HG03521 (cell line): ENCODE results near the gene PDXP.
"Not testable (repeated sequence)": the region's sequence is repeated elsewhere in the genome, so short reads cannot be mapped to it uniquely, and the experiment has no call there.

Experiments used
- ATAC-seq: cut with Tn5 transposase; IDR thresholded peaks from one replicate; pipeline ENCODE4 v1.9.1; 2021; ENCODE audit warnings: mild to moderate bottlenecking, moderate library complexity; ENCODE audit not compliant: unreplicated experiment

Gene PDXP

GRCh38 chr22:37672920-37673455, 14.5 kb downstream of the PDXP start:
- no peak for ATAC-seq

GRCh38 chr22:37674248-37674647, 15.7 kb downstream of the PDXP start:
- no peak for ATAC-seq

DNA sequence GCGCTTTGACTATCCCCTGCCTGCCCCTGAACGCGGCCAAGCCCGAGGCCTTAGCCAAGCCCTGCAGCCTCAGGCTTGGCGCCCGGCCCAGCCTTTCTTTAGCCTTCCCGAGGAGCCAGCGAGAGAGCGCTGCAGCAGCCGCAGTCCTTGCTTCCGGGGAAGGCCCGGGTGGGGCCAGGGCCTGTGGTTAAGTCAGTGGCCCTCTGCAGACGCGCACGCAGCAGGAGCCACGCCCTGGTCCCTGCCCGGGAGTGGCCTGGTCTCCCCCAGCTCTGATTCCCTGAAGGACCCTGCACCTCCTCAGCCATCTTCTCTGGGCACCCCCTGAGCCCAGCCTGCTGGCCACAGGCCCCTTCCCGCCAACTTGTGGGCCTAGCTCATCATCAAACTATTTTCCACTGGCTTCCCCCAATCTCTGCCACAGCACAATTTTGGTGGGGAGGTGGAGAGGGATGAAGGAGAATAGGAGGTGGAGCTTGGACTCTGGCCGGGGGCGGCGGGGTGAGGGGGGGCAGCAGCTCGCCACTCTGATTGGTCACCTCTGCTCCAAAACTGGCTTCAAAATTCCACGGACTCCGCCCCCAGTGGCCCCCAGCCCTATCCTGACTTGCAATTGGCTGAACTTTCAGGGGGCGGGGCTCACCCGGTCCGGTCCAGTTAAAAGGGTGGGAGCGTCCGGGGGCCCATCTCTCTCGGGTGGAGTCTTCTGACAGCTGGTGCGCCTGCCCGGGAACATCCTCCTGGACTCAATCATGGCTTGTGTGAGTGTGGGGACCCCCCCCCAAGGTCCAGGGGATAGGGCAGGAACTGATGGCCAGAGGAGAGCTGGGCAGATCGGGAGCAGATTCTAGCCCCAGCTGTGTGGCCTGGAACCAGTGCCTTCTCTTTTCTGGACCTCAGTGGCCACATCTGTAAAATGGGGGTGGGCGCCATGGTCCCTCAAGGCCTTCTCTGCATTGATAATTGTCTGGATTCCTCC, 16.7 kb downstream of the PDXP start, which contains the start of gene LGALS1:
Gene LGALS1 (plus strand): TSS at position 686 of the 979 bp plus-strand sequence. CDS start 67 bp downstream, at position 753.
- peak; percentile 35 for ATAC-seq

DNA sequence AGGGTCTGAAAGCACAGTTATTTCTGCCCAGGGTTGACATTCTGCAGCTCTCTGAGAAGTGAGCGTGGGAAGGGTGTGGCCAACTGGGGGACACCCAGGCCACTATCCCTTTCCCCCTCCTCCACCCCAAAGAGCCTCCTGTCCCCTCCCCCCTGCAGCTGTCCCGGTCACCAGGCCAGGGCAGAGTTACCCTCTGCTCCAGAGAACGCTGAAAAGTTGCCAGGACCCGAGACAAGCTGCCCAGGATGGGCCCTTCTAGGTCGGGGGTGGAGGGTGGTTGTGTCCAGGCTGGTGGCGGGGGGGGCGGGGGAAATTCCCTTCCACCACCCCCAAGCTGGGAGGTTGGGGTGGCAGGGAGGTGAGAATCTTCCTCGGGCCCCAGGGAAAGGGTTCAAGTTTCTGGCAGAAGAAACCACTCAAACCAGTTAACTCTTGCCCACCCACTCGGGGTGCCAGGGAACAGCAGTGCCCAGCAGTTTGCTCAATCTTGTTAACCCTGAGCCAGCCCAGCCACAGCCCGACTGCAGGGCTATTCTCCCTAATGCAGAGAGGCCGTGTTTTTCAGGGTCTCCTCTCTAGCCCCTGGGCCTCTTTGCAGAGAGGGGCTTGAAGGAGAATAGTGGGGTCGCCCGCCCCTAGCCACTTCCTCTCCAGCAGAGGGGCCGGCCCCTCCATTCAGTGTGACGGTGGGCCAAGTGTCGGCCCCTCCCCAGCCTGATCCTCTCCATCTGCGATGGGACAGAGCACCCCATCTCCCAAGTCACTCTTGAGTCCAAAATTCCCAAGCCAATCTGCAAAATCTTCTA, 17.6 kb downstream of the PDXP start:
- ATAC-seq: no peak

DNA sequence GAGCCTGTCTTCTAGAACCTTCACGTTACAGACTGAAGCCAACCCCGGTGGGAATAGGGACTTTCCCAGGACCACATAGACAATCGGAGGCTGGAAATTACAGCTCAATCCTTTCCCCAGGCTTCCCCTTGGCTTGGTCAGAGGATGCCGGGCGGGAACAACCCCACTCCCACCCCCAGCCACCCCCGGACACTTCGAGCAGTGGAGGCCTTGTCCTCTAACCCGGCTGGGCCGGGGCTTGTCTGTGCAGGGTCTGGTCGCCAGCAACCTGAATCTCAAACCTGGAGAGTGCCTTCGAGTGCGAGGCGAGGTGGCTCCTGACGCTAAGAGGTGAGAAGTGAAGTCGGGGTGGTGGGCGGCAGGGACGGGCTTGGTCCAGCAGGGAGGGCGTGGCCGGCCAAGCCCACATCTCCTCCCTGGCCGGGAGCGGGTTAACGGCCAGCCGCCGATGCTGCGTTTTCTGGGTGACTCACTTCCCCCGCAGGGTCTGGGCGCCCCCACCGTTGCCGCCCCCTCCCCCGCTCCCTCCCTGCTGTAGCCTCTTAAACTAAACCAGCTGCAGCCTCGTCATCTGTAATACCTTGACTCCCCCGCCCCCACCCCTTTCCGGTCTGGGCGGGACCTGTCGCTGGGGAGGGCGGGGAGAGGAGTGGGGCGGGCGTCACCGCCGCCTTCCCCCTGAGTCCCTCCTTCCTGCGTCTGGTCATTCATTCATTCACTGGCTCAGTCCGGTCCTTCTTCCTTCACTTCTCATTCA, 18.4 kb downstream of the PDXP start:
- peak; percentile 46 for ATAC-seq

- no peak for ATAC-seq
Observed at GRCh38 chr22:37677493-37677974, 19.0 kb downstream of the PDXP start.

DNA sequence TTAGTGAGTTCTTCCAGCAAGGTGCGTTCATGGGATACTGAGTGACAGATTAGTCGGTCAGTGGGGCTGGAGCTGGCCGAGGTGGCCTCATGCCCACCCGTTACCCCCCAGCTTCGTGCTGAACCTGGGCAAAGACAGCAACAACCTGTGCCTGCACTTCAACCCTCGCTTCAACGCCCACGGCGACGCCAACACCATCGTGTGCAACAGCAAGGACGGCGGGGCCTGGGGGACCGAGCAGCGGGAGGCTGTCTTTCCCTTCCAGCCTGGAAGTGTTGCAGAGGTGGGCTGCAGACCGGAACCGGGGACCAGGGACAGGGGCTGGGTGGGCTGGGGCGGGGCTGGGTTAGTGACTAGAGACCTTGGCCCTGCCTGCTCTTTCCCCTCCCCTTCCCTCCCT, 19.8 kb downstream of the PDXP start:
- no peak for ATAC-seq

- no peak for ATAC-seq
Observed at GRCh38 chr22:37679670-37680069, 21.1 kb downstream of the PDXP start.

- ATAC-seq: no peak
Observed at GRCh38 chr22:37680191-37680851, 21.8 kb downstream of the PDXP start.

DNA sequence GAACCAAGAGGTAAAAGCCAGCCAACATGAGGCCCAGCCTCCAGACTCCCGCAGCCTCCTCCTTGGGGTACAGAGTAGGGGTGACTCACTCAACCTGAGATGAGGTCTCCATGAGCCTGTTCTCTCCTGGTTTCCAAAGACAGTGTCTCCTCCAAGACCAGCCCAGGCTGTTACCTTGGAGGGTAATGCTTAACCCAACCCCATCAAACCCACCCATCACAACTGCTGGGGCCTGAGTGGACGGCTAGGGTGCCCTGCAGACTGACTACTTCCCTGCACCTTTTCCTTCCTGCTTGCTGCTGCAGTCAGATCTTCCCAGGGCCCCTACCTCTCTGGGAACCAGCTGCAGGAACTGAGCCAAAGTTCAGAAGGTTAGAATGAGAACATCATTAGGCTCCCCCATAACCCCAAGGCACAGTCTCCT, 22.5 kb downstream of the PDXP start:
- no peak for ATAC-seq

GRCh38 chr22:37681556-37682049, 23.1 kb downstream of the PDXP start:
- ATAC-seq: no peak

GRCh38 chr22:37684803-37685615, 26.5 kb downstream of the PDXP start:
- no peak for ATAC-seq

DNA sequence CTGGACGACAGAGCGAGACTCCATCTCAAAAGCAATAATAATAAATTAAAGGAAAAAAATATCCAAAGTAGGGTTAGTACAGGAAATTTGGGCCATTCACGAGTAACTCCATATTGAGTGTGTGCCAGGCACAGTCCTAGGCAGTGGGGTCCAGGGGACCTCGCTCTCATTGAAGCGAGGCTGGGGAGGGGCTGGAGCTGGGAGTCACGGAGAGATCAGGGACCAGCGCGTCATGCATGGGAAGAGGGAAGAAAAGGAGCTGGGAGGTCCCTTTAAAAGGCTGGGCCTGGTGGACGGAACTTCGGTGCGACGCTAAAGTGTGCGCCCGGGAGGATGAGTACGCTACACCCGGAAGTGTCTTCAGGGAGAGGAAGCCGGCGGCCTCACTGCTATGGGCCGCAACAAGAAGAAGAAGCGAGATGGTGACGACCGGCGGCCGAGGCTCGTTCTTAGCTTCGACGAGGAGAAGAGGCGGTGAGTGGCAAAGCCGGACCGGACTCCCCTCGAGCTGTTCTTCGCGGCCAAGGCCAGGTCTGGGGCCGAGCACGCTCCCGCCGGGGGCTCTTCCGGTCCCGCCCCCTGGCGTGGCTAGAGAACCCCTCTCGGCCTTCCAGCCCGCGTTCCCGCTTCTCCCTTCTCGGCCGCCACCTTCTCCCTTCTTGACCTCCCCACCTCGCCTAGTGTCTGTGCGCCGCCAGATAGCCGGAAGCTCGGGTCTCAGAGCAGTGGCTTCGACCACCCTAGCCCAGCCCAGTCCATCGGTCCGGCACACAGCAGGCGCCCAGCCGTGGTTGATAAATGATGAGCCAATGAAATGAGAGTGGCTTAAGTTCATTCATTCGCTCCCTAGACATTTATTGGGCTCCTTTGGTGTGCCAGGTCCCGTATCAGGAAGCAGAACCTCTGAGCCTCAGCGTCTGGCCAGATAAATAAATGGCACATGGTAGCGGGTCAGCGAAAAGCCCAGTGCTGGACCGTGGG, 27.8 kb downstream of the PDXP start, which contains the start of gene NOL12:
Gene NOL12 (plus strand): TSS at position 342 of the 981 bp plus-strand sequence. CDS start 50 bp downstream, at position 392.
- ATAC-seq: peak; percentile 65

- ATAC-seq: no peak
Observed at GRCh38 chr22:37690407-37690806, 31.9 kb downstream of the PDXP start.

DNA sequence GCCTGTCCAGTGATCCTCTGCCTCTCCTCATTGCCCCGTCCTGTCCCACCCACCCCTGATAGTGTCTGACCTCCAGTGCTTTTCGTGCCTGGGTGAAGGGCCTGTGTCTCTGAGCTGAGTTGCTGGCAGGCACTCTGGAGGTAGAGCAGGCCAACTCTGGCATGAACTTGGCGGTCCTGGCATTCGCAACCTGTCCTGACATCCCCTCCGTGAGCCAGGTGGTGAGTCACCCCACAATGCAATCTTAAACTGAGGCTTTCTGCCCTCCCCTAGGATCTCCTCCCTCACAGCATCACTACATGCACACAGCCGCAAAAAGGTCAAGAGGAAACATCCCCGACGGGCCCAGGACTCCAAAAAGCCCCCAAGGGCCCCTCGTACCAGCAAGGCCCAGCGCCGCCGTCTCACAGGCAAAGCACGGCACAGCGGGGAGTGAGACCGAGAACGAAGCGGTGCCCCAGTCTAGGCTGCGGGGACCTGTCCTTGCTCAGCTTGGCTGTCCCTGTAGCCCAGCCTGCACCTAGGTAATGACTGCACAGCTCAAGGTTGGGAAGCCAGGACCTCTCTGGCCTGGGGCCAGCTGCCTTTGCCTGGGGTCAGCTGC, 32.5 kb downstream of the PDXP start:
- no peak for ATAC-seq

GRCh38 chr22:37692627-37693285, 34.2 kb downstream of the PDXP start:
- no peak for ATAC-seq

- not testable (repeated sequence) for ATAC-seq
Observed at GRCh38 chr22:37694131-37694530, 35.6 kb downstream of the PDXP start.
